ENCODE measurements around the gene DTX4.

Gene DTX4

DNA sequence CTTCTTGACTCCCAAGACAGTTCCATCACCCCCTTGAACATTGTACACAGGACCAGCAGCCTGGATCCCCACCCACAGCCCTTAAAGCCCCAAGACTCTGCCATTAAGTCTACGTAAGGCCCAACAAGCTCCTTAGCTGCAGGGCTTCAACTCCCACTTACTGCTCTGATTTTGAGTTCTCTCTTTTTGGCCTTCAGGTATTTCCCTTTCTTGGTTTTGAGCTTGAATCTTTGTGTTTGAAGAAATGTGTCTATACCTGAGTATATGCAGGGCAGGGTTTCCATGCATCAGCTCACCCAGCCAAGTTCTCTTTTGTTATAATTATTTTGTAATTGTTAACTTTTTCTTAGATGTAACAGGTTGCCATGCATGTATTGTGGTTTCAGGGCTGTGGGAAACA lies 51.2 kb downstream of the DTX4 start:
- CTCF ChIA-PET, result interaction anchor here (0.9 to 4.9 kb wide), 6 partner anchors 17 to 65 kb away, joined by 3 to 43 read pairs (median 8); partner anchors contain the start of gene DTX4

DNA sequence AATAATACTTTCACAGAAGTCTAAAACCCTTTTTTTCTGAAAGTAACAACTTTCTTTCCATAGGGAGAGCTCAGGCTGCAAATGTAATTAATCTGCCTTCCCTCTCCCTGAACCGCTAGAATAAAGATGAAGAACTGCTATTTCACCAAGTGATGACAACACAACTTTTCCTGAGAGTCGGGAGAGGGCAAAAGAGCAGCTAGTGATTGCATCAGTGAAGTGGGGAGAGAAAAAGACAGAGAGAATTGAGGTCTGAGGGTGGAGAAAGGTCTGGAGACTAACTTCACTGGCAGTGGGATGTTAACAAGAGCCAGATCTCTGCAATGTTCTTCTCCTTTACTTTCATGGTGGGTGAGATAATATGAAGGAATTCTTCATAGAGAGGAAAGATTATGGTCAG lies 51.7 kb downstream of the DTX4 start:
- ChIA-PET POLR2A (no interaction called here), CTCF (interaction anchor here (1.0 to 4.9 kb wide), 5 partner anchors 17 to 67 kb away, joined by 4 to 43 read pairs (median 7); partner anchors contain the start of gene DTX4)
- TF ChIP-seq, protein P1, sequence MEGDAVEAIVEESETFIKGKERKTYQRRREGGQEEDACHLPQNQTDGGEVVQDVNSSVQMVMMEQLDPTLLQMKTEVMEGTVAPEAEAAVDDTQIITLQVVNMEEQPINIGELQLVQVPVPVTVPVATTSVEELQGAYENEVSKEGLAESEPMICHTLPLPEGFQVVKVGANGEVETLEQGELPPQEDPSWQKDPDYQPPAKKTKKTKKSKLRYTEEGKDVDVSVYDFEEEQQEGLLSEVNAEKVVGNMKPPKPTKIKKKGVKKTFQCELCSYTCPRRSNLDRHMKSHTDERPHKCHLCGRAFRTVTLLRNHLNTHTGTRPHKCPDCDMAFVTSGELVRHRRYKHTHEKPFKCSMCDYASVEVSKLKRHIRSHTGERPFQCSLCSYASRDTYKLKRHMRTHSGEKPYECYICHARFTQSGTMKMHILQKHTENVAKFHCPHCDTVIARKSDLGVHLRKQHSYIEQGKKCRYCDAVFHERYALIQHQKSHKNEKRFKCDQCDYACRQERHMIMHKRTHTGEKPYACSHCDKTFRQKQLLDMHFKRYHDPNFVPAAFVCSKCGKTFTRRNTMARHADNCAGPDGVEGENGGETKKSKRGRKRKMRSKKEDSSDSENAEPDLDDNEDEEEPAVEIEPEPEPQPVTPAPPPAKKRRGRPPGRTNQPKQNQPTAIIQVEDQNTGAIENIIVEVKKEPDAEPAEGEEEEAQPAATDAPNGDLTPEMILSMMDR (IDR thresholded peaks at IDR 0.05; ENCODE audit: insufficient read depth, low read length, missing control alignments), result no peak
- H3K4me3 ChIP-seq (ENCODE audit: low read depth, low read length), result no peak overlapping the region
- DNase-seq (ENCODE audit: low read depth, low spot score), result no peak

More for the DNA sequence above, 51.2 kb downstream of the DTX4 start:
- POLR2A ChIA-PET, result no interaction called here
- no peak overlapping the region for H3K4me3 ChIP-seq (ENCODE audit: low read depth, low read length)
- TF ChIP-seq, protein P1 (IDR thresholded peaks at IDR 0.05; ENCODE audit: insufficient read depth, low read length, missing control alignments), result no peak
- DNase-seq (ENCODE audit: low read depth, low spot score), result no peak

DNA sequence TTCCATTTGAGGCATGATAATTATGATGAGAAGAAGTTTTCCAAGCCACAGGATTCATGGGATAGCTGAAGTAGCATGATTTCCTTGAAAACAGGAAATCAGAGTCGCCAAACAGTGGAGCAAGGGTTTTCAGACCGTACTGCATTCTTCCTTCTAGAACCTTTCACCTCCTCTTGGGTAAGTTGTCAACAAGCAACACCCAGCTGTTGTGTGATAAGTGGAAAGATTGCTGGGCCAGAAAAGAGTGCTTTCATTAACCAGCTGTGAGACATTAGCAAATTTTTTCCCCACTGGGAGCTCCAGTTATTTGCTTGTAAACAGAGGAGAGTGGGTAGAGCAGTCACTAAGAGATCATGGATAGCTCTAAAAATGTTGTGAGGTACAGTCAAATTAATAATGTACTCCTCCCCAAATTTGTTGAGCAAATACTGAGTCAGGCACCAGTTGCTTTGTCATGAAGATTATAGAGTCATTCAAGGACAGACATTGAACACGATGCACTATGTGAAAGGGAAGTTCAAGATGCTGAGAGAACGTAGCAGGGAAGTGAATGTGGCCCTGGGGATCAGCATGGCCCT lies 52.5 kb downstream of the DTX4 start:
- H3K4me3 ChIP-seq (ENCODE audit: low read depth, low read length), result no peak overlapping the region
- no peak for DNase-seq (ENCODE audit: low read depth, low spot score)
- POLR2A ChIA-PET, result no interaction called here
- TF ChIP-seq, protein P1 (IDR thresholded peaks at IDR 0.05; ENCODE audit: insufficient read depth, low read length, missing control alignments), result no peak
- CTCF ChIA-PET, result interaction anchor here (1.0 to 4.9 kb wide), 4 partner anchors 18 to 68 kb away, joined by 4 to 43 read pairs (median 12); partner anchors contain the start of gene DTX4

DNA sequence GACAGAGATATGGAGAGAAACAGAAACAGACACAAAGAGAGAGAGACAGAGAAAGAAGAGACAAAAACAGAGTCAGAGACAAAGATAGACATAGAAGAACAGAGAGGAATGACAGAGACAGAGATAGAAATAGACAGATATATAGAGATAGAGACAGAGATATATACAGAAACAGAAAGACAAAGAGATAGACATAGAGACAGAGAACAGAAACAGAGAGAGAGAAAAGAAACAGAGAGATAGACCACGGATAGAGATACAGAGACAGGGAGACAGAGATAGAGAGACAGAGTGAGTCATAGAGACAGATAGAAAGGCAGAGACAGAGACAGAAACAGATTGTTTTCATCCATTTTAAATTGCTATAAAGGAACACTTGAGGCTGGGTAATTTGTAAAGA lies 53.1 kb downstream of the DTX4 start:
- TF ChIP-seq, protein P1 (IDR thresholded peaks at IDR 0.05; ENCODE audit: insufficient read depth, low read length, missing control alignments), result no peak
- no peak overlapping the region for H3K4me3 ChIP-seq (ENCODE audit: low read depth, low read length)
- ChIA-PET POLR2A (no interaction called here), CTCF (interaction anchor here (4.0 to 4.9 kb wide), 2 partner anchors 19 to 53 kb away, joined by 17 to 43 read pairs; partner anchors contain the start of gene DTX4)
- no peak for DNase-seq (ENCODE audit: low read depth, low spot score)

DNA sequence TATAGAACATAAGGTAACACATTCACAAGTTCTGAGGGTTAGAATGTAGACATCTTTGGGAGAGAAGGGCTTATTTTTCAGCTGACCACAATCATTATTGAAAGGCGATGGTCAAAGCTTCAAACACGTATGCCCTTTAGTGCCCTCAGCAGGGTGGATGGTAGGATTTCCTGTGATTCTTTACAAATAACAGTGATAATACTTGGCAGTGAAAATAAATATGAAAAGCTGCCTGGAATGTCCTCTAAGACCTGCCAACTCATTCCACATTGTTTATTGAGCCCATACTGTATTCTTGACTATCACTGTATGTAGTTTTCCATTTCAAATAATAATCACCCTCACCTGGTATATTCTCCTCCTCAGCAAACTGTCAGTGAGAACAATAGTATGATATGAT lies 54.5 kb downstream of the DTX4 start:
- TF ChIP-seq, protein P1 (IDR thresholded peaks at IDR 0.05; ENCODE audit: insufficient read depth, low read length, missing control alignments), result no peak
- ChIA-PET CTCF (interaction anchor here (0.8 kb wide), 1 partner anchor 46 kb away, joined by 3 read pairs; no protein-coding TSS in a partner anchor), POLR2A (interaction anchor here (0.5 kb wide), 1 partner anchor 59 kb away, joined by 4 read pairs; no protein-coding TSS in a partner anchor)
- DNase-seq (ENCODE audit: low read depth, low spot score), result no peak
- H3K4me3 ChIP-seq (ENCODE audit: low read depth, low read length), result no peak overlapping the region

DNA sequence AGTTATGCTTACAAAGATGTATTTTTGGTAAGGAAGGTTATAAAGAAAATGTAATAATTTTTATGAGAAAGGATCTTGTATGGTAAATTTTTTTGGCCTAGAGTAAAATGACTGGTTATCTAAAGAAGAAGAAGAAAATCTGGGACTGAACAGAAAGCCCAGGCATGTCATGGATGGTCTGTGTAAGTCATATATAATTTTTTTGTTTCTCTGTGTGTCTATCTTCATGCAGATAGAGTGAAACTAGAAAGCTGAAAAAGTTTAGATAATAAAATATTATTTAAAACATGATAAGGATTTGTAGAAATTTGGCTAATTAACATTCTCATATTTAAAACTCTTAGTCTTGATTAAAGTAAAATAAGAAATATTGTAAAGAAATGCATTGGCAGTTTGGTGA lies 68.4 kb downstream of the DTX4 start:
- POLR2A ChIA-PET, result no interaction called here
- TF ChIP-seq, protein P1 (IDR thresholded peaks at IDR 0.05; ENCODE audit: insufficient read depth, low read length, missing control alignments), result no peak
- DNase-seq (ENCODE audit: low read depth, low spot score), result no peak
- CTCF ChIA-PET, result no interaction called here
- H3K4me3 ChIP-seq (ENCODE audit: low read depth, low read length), result no peak overlapping the region
